BE2C (cell line): ENCODE measurements around the gene PRICKLE2.

Experiments
- DNase-seq: peaks from one replicate; pipeline ENCODE4 v3.0.0-alpha.2; 2020
- H3K27me3 ChIP-seq: fragments of 250-450 bp; sonication (Bioruptor Pico); 2 replicates; pipeline ENCODE4 v1.5.1; 2020; ENCODE audit warnings: mild to moderate bottlenecking
- H3K36me3 ChIP-seq: fragments of 250-450 bp; sonication (Bioruptor Pico); 2 replicates; pipeline ENCODE4 v1.5.1; 2020; ENCODE audit warnings: mild to moderate bottlenecking
- H3K4me1 ChIP-seq: fragments of 250-450 bp; sonication (Bioruptor Pico); 2 replicates; pipeline ENCODE4 v1.5.1; 2020
- H3K4me3 ChIP-seq: 2 replicates; pipeline ENCODE4 v1.5.1; 2011; ENCODE audit warnings: low read depth, low read length
- H3K9me3 ChIP-seq: fragments of 250-450 bp; sonication (Bioruptor Pico); 2 replicates; pipeline ENCODE4 v1.5.1; 2020
- TF ChIP-seq, protein P1 (sequence below): IDR thresholded peaks from 2 replicates; pipeline ENCODE4 v1.5.1; 2012; ENCODE audit warnings: mild to moderate bottlenecking, low read depth, low read length

Gene PRICKLE2

DNA sequence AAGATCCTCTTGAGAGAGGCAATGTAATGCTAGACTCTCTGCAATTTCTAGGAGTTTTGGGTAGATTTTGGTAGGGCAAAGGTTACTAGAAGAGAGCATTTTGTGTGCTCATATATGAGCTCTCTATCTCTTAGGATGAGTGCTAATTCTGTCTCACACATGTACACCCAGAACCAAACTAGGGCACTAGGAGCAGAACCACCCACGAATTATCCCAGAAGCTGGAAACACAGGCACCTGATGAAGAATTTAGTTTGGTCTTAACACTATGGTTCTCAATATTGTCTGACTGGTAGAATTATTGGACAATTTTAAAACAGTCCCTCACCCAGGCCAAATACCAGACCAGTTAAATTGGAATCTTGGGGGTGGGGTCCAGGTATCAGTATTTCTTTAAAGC is 94.8 kb downstream of the PRICKLE2 start:
- H3K4me1 ChIP-seq, result peaks cover 40% of the 10 kb centered on the region
- H3K36me3 ChIP-seq, result no peaks in the 10 kb centered on the region
- H3K27me3 ChIP-seq, result no peaks in the 10 kb centered on the region
- DNase-seq, result no peak
- no peak overlapping the region for H3K4me3 ChIP-seq
- H3K9me3 ChIP-seq, result no peaks in the 10 kb centered on the region
- TF ChIP-seq, protein P1, sequence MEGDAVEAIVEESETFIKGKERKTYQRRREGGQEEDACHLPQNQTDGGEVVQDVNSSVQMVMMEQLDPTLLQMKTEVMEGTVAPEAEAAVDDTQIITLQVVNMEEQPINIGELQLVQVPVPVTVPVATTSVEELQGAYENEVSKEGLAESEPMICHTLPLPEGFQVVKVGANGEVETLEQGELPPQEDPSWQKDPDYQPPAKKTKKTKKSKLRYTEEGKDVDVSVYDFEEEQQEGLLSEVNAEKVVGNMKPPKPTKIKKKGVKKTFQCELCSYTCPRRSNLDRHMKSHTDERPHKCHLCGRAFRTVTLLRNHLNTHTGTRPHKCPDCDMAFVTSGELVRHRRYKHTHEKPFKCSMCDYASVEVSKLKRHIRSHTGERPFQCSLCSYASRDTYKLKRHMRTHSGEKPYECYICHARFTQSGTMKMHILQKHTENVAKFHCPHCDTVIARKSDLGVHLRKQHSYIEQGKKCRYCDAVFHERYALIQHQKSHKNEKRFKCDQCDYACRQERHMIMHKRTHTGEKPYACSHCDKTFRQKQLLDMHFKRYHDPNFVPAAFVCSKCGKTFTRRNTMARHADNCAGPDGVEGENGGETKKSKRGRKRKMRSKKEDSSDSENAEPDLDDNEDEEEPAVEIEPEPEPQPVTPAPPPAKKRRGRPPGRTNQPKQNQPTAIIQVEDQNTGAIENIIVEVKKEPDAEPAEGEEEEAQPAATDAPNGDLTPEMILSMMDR, result no peak

DNA sequence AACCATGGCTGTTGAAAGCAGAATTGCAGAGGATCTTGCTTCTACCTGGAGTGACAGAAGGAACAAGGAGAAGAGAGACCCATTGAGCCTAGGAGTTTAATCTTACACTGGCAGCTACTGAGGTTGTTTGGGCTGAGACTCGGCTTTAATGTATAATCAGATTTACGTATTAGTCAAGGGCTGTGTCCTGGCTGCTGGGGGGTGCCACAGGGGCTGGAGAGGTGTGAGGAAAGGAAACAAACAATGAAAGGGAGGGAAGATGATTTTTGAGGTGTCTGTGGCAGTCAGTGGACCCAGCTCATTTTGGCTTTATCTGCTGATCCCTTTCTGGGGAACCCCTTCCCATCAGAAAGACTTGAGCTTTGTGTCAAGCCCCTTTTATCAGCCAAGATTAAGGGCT is 95.7 kb downstream of the PRICKLE2 start:
- H3K4me1 ChIP-seq, result peaks cover 35% of the 10 kb centered on the region
- H3K36me3 ChIP-seq, result no peaks in the 10 kb centered on the region
- TF ChIP-seq, protein P1, result no peak
- DNase-seq, result no peak
- H3K27me3 ChIP-seq, result no peaks in the 10 kb centered on the region
- no peak overlapping the region for H3K4me3 ChIP-seq
- H3K9me3 ChIP-seq, result no peaks in the 10 kb centered on the region

DNA sequence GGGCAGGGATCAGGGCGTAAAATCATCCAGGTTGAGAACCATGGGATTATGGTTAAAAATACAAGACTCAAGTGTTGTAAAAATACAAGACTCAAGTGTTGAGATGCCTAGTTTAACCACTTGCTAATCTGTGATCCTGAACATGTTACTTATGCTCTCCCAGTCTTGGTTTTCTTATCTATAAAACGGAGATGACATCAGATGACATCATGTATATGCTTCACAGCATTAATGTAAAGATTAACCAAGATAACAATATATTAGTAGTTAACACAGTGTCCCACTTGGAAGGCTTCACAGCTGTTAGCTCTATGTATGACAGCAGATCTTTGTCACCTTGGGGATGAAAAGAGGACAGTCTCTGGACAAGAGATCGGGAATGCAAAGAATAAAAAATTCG is 96.2 kb downstream of the PRICKLE2 start:
- H3K4me3 ChIP-seq, result no peak overlapping the region
- peaks cover 31% of the 10 kb centered on the region for H3K4me1 ChIP-seq
- no peak for DNase-seq
- no peaks in the 10 kb centered on the region for H3K9me3 ChIP-seq
- no peaks in the 10 kb centered on the region for H3K27me3 ChIP-seq
- TF ChIP-seq, protein P1, result no peak
- H3K36me3 ChIP-seq, result no peaks in the 10 kb centered on the region

DNA sequence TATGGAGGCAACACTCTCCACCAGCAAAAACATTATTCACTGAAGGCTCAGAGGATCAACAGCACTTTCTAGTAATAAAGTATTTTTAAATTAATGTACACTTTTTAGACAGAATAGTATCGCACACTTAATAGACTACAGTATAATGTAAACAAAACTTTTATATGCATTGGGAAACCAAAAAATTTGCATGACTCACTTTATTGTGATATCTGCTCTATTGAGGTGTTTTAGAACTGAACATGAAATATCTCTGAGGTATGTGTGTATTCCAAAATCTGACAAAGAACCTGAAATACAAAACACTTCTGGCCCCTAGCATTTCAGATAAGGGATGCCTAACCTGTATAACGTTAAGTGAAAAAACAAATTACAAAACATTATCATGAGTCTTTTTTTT is 99.7 kb downstream of the PRICKLE2 start:
- no peak overlapping the region for H3K4me3 ChIP-seq

DNA sequence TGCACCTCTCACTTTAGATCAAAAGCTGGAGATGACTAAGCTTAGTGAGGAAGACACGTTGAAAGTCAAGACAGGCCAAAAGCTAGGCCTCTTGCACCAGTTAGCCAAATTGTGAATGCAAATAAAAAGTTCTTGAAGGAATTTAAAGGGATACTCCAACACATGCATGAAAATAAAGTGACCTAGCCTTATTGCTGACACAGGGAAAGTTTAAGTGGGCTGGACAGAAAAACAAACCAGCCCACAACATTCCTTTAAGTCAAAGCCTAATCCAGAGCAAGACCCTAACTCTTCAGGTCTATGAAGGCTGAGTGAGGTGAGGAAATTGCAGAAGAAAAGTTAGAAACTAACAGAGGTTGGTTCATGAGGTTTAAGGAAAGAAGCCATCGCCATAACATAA is 101.3 kb downstream of the PRICKLE2 start:
- no peak for DNase-seq
- TF ChIP-seq, protein P1, result no peak
- H3K4me1 ChIP-seq, result no peaks in the 10 kb centered on the region; the same call in 1 of the 2 replicates
- H3K9me3 ChIP-seq, result no peaks in the 10 kb centered on the region
- no peak overlapping the region for H3K4me3 ChIP-seq
- no peaks in the 10 kb centered on the region for H3K36me3 ChIP-seq
- no peaks in the 10 kb centered on the region for H3K27me3 ChIP-seq

More for the DNA sequence above, 99.7 kb downstream of the PRICKLE2 start:
- DNase-seq, result no peak
- Histone ChIP-seq H3K9me3 (no peaks in the 10 kb centered on the region), H3K4me1 (peaks cover 8% of the 10 kb centered on the region), H3K27me3 (no peaks in the 10 kb centered on the region), H3K36me3 (no peaks in the 10 kb centered on the region)
- TF ChIP-seq, protein P1, result no peak

DNA sequence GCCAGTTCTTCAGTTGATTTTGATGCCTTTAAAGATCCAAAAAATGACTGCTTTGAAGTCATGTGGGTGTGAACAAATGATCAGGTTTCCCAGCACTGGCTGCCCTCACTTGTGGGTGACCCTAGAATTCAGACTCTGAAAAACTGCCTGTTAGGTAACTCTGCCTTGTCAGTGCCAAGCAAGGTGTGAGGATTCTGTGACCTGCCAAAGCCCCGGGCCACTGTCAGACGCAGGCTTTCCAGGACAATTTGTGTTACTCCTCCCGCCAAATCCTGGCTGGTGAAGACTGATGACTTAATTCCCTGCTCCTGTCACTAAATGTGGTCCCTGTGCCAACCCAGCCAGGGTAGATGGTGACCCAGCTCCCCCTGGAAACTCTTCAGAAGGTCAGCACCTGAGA is 102.8 kb downstream of the PRICKLE2 start:
- H3K9me3 ChIP-seq, result no peaks in the 10 kb centered on the region

More for the DNA sequence above, 102.8 kb downstream of the PRICKLE2 start:
- DNase-seq, result no peak
- TF ChIP-seq, protein P1, result no peak
- Histone ChIP-seq H3K4me3 (no peak overlapping the region), H3K36me3 (no peaks in the 10 kb centered on the region), H3K4me1 (no peaks in the 10 kb centered on the region; the same call in 1 of the 2 replicates), H3K27me3 (no peaks in the 10 kb centered on the region)
